Measurements from ENCODE around the gene GPATCH3.
"Not testable (repeated sequence)": the region's sequence is repeated elsewhere in the genome, so short reads cannot be mapped to it uniquely, and the experiment has no call there.

Gene GPATCH3

DNA sequence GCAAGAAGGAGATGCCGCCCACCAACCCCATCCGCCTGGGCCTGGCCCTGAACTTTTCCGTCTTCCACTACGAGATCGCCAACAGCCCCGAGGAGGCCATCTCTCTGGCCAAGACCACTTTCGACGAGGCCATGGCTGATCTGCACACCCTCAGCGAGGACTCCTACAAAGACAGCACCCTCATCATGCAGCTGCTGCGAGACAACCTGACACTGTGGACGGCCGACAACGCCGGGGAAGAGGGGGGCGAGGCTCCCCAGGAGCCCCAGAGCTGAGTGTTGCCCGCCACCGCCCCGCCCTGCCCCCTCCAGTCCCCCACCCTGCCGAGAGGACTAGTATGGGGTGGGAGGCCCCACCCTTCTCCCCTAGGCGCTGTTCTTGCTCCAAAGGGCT, 36.6 kb downstream of the GPATCH3 start:
- DNase-seq (ENCODE audit: low spot score): no peak

DNA sequence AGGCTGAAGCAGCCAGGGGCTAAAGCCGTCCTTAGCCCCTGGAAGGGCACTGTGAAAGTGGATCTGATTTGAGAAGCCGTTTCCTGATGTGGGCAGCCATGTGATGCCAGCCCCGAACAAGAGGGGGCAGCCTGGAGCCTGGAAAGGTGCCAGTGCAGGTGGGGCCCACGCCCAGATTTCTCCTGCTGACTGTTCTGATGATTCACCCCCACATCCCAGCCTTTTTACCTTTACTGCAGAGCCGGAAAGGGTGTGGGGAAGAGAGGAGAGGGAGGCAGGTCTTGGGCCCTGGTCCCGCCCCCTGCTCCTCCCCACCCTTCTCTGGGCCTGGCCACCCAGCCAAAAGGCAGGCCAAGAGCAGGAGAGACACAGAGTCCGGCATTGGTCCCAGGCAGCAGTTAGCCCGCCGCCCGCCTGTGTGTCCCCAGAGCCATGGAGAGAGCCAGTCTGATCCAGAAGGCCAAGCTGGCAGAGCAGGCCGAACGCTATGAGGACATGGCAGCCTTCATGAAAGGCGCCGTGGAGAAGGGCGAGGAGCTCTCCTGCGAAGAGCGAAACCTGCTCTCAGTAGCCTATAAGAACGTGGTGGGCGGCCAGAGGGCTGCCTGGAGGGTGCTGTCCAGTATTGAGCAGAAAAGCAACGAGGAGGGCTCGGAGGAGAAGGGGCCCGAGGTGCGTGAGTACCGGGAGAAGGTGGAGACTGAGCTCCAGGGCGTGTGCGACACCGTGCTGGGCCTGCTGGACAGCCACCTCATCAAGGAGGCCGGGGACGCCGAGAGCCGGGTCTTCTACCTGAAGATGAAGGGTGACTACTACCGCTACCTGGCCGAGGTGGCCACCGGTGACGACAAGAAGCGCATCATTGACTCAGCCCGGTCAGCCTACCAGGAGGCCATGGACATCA, 37.2 kb downstream of the GPATCH3 start, which contains the start of gene SFN:
SFN (plus strand) TSS at position 369 of the 904 bp plus-strand sequence; CDS start at position 433, 64 bp downstream.
- peak; percentile 98 for DNase-seq (ENCODE audit: low spot score)

DNA sequence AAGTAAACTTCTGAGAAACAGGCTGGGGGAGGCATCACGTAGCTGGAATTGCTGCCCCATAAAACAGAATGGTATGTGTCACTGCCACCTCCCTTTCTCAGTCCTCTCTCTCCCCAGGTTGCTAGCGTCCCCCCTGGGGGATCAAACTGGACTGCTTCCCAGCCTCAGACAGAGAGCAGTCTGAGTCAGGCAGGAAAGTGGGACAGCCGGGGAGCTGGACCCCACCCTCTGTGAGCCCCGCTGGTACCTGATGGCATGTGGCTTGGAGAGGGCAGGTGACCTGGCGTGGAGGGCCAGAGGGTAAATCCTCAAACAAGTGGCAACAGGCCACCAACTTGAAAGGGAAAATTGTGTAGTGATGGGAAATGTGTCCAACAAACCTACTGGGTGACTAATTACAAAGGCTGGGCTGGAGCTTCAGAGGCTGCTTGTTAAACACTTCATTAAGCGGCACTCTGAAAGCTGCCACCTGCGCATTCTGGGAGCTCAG, 38.3 kb downstream of the GPATCH3 start:
- peak; percentile 80 for DNase-seq (ENCODE audit: low spot score)

DNA sequence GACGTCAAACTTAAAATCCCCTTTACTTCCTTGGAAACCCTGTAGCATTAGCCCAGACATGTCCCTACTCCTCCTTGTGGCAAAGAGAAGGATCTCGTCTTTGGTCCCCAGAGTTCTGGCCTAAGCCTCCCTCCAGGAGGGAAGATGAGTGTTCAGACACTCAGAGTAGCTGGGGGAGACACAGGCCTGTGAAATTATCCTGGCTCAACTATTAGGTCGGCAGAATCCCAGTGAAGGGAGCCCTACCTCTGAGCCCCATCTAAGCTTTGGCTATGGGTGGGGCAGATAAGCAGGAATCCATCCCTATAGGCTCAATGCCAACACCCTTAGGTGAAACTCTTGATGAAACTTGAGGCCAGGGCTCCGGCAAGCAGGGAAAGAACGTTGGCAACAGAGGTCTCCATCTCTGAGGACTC, 39.0 kb downstream of the GPATCH3 start:
- DNase-seq (ENCODE audit: low spot score): peak; percentile 28

DNA sequence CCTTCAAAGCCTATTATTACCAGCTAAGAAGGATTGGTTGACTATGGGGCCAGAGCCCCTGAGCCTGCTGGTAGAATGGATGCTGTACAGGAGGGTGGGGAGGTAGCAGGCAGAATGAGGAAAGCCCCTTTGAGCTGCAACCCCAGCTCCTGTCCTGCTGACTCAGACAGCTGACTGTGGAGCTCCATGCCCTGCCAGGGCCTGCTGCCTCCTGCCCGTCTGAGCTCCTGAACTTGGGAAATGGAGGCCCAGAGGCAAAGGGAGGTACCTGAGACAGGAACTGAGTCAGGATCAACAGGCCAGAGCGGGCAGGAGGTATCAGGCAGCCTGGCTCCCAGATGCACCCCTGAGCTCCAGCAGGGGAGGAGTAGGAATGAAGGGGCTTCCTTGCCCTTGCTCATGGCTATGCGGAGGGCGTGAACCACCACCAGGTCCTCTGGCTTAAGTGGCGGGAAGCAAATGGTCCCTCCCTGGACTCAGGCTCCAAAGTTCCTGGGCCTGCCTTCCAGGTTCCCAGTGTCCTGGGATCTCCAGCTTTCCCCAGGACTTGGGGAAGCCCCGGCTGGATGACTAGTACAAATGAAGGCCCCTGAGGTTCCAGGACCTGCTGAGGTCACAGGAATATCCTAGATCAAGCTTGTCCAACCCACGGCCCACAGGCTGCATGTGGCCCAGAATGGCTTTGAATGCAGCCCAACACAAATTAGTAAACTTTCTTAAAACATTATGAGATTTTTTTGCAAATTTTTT, 41.2 kb downstream of the GPATCH3 start:
- DNase-seq (ENCODE audit: low spot score): peak; percentile 74

DNA sequence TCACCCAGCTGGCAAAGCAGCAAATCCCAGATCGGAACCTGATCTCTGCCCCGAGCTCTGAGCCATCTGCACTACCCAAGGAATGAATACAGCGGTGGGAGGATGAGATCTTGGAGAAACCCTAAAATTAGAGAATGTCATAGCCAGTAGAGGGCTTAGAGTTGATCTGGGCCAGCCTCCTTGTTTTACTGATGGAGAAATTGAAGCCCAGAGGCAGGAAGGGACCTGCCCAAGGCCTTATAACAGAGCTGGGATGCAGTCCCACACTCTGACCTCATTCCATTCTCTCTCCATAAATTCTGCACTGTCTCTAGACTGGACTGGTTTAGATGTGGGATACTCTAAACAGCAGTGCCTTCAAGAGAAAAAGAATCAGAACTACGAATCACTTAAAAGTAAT, 42.1 kb downstream of the GPATCH3 start:
- no peak for DNase-seq (ENCODE audit: low spot score)

DNA sequence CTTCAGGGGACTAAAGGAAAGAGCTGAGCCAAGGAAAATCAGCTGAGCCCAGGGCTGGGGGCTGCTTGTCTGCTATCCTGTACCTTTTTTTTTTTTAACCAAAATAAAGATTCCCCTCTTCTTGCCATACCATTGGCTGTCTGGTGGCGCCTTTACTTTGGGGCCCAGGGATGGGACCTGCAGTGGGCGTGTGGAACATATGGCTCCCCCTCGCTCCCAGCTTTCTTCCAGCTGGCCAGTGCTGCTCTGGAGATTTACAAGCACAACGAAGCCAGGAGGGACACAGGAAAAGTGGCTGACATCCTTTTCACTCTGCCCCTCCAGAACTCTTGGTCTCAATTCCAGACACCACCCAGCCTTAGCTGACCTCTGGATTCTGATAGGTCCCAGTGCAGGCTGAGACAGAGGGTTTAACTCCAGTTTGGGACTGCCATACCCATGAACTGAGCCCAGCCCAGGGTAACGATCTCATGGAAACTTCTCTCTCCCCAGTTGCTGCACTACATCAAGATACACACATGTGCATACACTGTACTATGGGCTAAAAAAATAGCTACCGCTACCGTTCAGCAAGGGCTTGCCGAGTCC, 42.7 kb downstream of the GPATCH3 start:
- no peak for DNase-seq (ENCODE audit: low spot score)

DNA sequence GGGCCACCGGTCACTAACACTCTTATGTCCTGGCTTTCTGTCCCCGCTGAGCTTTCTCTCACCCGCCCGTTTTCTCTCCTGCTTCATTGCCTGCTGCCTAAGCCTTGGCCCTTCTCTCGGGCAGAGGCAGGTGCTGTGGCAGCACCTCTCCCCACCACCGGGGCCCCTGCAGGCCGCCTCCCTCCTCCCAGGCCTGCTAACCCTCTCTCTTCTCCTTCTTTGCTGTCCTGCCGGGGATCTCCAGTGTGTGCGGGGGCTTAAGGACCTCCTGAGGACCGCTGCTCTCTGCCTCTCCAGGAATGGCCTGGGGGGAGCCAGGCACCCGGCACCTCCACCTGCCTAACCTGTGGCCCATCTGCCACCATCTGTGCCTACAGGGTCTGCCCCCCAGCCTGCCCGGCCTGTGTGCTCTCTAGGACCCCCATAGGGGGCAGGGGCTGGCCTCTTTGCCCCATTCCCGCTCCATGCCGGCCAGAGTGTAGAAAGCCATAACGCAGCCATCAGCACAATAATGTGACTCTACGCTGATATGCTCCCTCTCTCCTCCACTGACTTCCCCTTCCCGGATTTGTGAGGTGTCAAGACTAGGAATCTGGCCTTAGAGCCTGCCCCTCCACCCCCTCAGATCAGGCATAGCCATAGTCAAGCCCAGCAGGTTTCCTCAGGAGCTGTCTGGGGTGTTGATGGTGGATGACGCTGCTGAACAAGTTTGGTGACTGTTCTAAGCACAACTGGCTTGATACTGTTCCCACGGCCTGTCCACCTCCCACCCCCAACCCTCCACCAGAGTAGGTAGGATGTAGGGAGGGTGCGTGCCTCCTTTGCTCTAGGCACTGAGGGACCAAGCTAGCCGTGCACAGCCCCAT, 43.4 kb downstream of the GPATCH3 start:
- DNase-seq (ENCODE audit: low spot score): no peak

DNA sequence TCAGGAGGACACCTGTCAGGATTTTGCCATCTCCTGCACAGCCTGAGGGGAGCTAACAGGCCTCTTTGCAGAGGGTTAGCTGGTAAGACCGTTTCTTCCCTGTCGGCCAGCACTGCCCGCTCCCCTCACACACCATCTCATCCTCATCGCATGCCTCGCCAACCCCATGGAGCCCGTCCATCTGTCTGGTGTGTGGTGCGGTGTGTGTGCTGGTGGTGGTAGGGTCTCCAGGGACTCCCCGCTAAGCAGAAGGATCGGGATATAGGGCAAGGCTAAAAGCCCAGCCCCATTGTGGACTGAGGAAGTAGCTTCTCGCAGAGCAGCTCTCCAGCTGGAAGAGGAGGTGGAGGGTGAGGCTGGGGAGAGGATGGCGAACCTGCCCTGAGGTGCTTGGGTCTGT, 44.1 kb downstream of the GPATCH3 start:
- DNase-seq (ENCODE audit: low spot score): no peak

DNA sequence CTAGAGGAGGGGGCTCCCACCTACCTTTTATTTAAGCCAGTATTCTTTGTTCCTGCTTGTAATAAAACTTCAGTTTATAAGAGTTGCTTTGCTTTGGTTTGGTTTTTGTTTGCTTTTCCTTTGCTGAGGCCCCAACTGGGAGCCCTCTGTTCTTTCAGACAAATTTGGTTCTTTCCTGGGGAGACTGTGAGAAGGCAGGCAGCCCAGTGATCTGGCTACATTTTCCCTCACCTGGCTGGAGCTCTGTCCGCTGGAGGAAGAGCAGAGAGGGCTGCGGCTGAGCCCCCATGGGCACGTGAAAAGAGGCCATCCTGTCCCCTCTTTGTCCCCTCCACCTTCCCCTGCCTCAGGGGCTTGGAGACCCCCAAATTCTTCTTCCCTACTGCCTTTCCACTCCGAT, 44.6 kb downstream of the GPATCH3 start:
- DNase-seq (ENCODE audit: low spot score): no peak

DNA sequence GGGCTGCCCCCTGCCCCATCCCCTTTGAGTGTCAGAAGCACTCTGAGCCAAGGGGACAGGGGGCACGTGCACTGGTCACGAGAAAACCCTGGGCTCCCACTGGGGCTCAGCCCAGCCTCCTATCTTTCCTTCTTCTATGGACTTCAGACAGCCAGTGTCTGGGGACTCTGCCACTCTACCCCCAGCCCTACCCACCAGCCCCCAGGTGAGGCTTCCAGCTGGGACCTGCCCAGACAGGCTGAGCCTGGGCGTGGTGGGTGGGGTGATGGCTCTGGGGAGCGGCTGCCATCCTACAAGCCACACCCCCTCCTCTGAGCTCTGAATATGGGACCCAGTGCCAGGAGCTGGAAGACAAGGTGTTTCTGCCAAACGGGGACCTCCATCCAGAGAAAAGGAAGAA, 45.4 kb downstream of the GPATCH3 start:
- no peak for DNase-seq (ENCODE audit: low spot score)

DNA sequence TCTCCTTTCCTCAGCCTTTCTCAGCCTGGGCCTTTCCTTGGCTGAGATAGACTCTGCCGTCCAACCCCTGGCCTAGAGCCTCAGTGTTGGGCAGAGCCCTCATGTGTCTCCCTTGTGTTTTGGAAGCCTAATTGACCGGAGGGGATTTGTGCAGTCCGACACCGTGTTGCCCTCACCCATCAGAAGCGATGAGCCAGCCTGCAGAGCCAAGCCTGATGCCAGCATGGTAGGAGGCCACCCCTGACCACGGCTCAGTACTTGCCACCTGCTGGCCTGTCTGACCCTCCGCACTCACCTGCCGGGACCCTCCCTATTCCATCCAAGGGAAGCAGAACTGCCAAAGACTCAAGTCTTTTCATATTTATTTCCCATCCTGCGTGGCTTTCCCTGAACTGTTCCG, 46.7 kb downstream of the GPATCH3 start:
- no peak for DNase-seq (ENCODE audit: low spot score)

DNA sequence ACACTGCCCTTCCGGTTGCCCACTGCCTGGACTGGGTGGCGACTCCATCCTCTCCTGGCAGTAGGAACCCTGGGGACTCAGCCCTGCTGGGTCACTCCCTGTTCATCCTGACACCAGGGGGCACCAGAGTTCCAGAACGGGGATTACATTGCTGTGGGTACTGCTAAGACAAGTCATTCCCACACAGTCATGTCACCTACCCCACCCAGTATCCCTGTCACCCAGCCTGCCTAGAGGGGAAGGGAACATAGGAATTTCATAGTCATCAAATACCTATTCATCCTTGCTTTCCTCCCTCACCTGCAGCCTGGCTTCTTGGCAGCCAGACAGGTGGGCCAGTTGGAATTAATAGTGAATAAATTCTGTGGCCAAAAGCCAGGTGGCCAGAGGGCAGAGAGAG, 47.1 kb downstream of the GPATCH3 start:
- DNase-seq (ENCODE audit: low spot score): peak; percentile 95

DNA sequence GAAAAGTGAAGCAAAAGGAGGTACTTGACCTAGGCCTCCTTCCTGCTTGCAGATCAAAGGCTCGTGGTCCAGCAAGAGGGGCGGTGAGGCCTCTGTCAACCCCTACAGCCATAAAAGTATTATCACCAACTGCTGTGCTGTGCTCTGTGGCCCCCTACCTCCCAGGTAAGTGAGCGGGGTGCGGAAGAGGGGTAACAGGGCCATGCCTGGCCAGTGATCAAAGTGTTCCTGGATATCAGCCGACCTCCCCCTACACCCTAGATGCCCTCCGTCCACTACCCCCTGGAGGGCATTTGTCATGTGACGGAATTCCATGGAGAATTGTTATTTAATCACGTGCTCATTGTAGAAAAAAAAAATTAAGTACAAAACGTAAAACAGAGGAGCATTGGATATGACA, 47.6 kb downstream of the GPATCH3 start:
- no peak for DNase-seq (ENCODE audit: low spot score)

DNA sequence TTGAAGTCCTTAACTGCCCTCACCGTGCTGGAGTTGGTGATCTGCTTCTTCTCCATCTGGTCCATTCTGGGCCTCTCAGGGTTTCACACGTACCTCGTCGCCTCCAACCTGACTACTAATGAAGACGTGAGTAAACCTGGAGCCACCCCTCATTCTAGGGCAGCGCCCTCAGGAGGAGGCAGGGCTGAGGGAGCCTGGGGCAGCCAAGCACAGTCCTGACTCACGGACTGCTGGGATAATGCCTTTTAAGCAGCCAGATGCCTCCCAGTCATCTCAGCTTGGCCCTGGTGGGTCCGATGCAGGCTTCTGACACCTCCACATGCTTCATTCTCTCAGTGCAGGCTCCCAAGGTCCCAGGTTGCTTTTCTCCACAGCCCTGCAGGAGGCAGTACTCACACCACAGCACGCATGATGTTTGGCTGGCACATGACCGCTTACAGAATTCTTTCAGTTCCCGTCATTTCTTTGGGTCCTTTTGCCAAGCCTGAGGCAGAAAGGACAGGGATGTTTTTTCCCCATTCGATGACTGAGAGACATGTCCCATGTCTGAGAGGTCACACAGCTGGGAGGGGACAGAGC, 49.1 kb downstream of the GPATCH3 start:
- DNase-seq (ENCODE audit: low spot score): no peak

DNA sequence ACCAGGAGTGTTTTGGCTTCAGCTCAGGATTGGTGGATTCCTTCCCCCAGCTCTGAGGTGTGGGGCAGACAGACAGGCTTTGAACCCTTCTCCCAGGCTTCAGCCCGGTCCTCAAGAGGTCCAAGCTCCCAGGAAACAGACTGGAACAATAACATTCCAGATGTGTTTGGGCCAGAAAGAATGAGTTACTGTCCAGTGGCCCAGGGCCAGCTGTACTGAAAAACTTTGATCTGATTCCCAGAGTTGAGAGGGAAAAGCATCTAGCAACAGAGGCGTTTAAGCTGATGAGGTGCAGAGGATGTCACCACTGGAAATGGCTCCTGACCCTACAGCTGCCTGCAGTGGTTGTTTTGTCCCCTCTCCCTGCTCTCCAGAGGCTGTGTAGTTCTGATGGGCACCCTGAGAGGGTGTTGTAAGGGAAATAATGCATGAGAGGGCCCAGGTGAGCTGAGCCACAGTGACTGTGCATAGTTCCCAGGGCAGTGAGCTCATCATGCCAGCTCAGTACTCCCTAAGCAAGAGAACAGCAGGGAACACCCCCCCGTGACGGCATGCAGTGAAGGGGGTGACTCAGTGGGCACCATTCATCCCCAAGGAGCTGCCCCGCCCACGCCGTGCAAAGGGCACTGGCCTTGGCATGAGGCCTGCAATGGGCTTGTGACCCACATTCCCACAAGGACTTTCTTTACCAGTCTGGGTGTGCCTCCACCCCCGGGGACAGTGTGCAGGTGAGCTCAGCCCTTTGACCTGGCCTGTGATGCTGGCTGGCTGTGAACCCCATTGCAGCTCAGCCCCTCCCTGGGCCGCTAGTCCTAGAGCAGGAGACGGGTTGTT, 51.1 kb downstream of the GPATCH3 start:
- DNase-seq (ENCODE audit: low spot score): peak; percentile 98

DNA sequence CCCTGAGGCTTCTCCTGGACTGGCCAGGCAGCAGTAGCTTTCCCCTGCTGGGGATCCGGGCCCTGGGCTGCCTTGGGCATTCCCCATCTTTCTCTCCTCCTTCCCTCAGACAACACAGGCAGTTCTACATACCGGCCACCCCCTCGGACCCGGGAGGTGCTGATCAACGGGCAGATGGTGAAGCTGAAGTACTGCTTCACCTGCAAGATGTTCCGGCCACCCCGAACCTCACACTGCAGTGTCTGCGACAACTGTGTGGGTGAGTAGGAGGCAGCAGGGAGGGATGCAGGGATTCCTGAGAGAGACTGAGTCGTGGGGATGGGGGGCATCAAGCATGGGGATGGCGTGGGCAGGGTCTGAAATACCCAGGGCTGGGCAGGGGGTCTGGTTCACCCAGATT, 51.8 kb downstream of the GPATCH3 start:
- DNase-seq (ENCODE audit: low spot score): no peak

DNA sequence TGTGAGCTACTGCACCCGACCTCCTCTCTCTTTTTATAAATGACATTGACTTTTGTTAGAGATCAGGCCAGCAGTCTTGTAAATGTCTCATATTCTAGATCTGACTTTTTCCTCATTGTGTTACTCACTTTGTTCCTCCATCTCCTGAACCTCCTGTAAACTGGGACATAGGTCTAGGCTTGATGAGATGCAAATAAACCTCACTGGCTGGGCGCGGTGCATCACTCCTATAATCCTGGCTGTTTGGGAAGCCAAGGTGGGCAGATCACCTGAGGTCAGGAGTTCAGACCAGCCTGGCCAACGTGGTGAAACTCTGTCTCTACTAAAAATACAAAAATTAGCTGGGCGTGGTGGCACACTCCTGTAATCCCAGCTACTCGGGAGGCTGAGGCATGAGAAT, 52.4 kb downstream of the GPATCH3 start:
- not testable (repeated sequence) for DNase-seq (ENCODE audit: low spot score)

DNA sequence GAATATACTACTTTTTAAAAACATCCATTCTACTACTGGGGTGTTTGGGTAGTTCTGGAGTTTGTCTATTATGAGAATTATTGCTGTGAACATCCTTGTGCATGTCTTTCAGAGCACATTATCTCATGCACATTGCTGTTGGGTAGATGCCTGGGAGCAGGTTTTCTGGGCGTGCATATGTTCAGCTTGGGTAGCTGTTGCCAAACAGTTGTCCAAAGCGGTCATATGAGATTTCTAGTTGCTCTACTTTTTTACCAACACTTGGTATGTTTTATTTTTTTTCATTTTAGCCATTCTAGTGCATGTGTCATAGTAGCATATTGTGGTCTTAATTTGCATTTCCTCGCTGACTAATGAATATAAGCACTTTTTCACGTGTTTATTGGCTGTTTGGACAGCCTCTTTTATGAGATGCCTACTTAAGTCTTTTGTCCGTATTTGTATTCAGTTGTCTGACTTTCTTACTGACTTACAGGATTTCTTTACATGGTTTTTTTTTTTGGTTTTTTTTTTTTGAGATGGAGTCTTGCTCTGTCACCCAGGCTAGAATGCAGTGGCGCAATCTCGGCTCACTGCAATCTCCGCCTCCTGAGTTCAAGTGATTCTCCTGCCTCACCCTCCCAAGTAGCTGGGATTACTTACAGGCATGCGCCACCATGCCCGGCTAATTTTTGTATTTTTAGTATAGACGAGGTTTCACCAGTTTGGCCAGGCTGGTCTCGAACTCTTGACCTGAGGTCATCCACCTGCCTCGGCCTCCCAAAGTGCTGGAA, 55.7 kb downstream of the GPATCH3 start:
- no peak for DNase-seq (ENCODE audit: low spot score)
